ENCODE data around the gene PSD2. TPM values are rescaled to one million over a fixed set of nuclear protein-coding genes. Genes with fewer than 3 reads are reported as not detected.

PSD2 gene
- total RNA-seq, 1 experiment from 2014 or later, result 0.05 TPM

DNA sequence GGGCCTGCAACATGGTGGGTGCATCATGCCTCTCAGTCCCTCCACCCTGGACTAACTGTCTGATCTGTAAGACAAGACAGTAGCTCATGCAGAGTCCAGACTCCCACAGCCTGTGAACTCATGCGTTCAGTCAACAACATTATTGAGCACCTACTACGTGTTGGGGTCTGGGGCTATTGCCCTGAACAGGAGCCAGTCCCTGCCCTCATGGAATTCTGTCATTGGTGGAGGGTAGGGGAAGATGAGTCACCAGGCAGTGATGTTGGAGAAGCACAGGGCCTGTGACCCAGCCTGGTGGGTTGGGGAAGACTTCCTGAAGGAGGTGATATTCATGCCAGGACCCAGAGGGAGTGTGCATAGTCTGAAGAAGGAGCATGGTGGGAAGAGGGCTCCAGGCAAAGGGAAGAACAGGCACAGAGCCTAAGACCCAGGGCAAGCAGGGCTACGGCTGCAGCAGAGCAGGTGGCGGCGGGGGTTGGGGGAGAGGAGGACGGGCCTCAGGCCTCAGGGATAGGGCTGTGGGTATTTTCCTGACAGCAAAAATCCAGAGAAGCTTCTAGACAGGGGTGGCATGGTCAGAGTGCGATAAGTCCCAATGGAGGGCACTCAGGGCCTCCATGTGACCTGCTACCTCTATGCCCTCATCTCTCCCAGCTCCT, 26.7 kb upstream of the PSD2 start:
- ATAC-seq, result no peak
- H3K27me3 ChIP-seq (ENCODE audit: control insufficient read depth, insufficient read depth, low read length), result no peaks in the 10 kb centered on the region
- no peaks in the 10 kb centered on the region for H3K9me3 ChIP-seq (ENCODE audit: control insufficient read depth, insufficient read depth, low read depth, low read length)
- TF ChIP-seq POLR2AphosphoS5 (IDR thresholded peaks at IDR 0.05; ENCODE audit: low read depth, low read length), result no peak
- intact Hi-C loops (cut with micrococcal nuclease; ENCODE audit: unreplicated experiment), result no loop called here
- no peak overlapping the region for H3K27ac ChIP-seq (ENCODE audit: low read length)
- H3K4me1 ChIP-seq (ENCODE audit: control insufficient read depth, insufficient read depth, low read length), result no peaks in the 10 kb centered on the region; the same call in 1 of the 2 replicates
- POLR2A ChIA-PET, result interaction anchor here (0.6 kb wide), 1 partner anchor 21 kb away, joined by 4 read pairs; no protein-coding TSS in a partner anchor
- no peak for DNase-seq (ENCODE audit: low read depth, low spot score)
- in situ Hi-C loops (cut with HindIII; ENCODE audit: low pct_unique_long_range_greater_than_20kb, low sequenced_read_pairs), result no loop called here
- no peaks in the 10 kb centered on the region for H3K36me3 ChIP-seq (ENCODE audit: control insufficient read depth, insufficient read depth, low read length)
- no TSS peak for BruUV-seq (replicated peaks)
- no peak overlapping the region for H3K4me3 ChIP-seq (ENCODE audit: low read depth in 2 of 2, low read length in 2 of 2)
- CTCF ChIA-PET, result interaction anchor here (0.6 to 1.8 kb wide), 4 partner anchors 8 to 196 kb away, joined by 4 to 10 read pairs (median 6); no protein-coding TSS in a partner anchor

DNA sequence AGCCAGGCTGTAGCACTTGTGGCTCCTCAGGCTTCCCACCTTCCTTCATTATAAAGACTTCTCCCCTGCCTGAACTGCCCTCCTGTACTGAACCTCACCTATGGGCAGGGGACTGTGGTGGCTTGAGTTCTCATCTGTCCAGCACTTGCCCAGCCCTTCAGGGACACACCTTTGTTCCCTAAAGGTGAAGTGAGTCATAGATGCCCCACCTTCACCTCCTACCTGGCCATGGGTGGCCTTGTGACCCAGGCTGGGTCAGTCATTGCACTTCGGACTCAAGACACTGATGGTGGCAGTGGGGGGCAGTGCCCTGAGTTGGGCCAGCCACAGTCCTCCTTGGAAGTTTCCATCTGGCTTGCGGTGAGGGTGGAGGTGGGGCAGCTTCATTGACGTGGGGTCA, 26.1 kb upstream of the PSD2 start:
- Histone ChIP-seq H3K27me3 (ENCODE audit: control insufficient read depth, insufficient read depth, low read length) (no peaks in the 10 kb centered on the region), H3K4me1 (ENCODE audit: control insufficient read depth, insufficient read depth, low read length) (no peaks in the 10 kb centered on the region; the same call in 1 of the 2 replicates), H3K36me3 (ENCODE audit: control insufficient read depth, insufficient read depth, low read length) (no peaks in the 10 kb centered on the region), H3K27ac (ENCODE audit: low read length) (no peak overlapping the region), H3K9me3 (ENCODE audit: control insufficient read depth, insufficient read depth, low read depth, low read length) (no peaks in the 10 kb centered on the region), H3K4me3 (ENCODE audit: low read depth in 2 of 2, low read length in 2 of 2) (no peak overlapping the region)
- POLR2A ChIA-PET, result no interaction called here
- BruUV-seq (replicated peaks), result no TSS peak
- CTCF ChIA-PET, result interaction anchor here (0.9 kb wide), 1 partner anchor 80 kb away, joined by 9 read pairs; no protein-coding TSS in a partner anchor
- in situ Hi-C loops (cut with HindIII; ENCODE audit: low pct_unique_long_range_greater_than_20kb, low sequenced_read_pairs) (no loop called here), intact Hi-C loops (cut with micrococcal nuclease; ENCODE audit: unreplicated experiment) (no loop called here)
- no peak for ATAC-seq
- TF ChIP-seq POLR2AphosphoS5 (IDR thresholded peaks at IDR 0.05; ENCODE audit: low read depth, low read length), result no peak
- DNase-seq (ENCODE audit: low read depth, low spot score), result no peak

DNA sequence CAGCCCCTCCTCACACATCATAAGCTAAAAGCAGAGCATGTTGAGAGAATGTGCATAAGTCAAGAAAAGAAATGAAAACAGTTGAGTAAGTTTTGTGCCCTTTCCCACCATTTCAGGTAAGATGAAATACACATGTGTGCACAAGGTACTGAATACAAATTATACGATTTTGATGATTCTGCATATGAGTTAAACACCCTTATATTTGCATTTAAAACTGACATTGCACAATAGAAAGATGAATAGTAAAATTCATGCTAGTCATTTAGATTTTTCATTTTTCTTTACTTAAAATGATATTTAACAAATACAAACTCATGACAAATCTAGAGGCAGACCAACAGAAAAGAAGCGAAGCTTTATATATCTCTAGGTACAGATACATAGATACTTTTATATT, 24.9 kb upstream of the PSD2 start:
- Histone ChIP-seq H3K36me3 (ENCODE audit: control insufficient read depth, insufficient read depth, low read length) (no peaks in the 10 kb centered on the region), H3K9me3 (ENCODE audit: control insufficient read depth, insufficient read depth, low read depth, low read length) (no peaks in the 10 kb centered on the region), H3K27ac (ENCODE audit: low read length) (no peak overlapping the region), H3K4me3 (ENCODE audit: low read depth in 2 of 2, low read length in 2 of 2) (no peak overlapping the region), H3K27me3 (ENCODE audit: control insufficient read depth, insufficient read depth, low read length) (no peaks in the 10 kb centered on the region), H3K4me1 (ENCODE audit: control insufficient read depth, insufficient read depth, low read length) (no peaks in the 10 kb centered on the region)
- TF ChIP-seq, protein P1, sequence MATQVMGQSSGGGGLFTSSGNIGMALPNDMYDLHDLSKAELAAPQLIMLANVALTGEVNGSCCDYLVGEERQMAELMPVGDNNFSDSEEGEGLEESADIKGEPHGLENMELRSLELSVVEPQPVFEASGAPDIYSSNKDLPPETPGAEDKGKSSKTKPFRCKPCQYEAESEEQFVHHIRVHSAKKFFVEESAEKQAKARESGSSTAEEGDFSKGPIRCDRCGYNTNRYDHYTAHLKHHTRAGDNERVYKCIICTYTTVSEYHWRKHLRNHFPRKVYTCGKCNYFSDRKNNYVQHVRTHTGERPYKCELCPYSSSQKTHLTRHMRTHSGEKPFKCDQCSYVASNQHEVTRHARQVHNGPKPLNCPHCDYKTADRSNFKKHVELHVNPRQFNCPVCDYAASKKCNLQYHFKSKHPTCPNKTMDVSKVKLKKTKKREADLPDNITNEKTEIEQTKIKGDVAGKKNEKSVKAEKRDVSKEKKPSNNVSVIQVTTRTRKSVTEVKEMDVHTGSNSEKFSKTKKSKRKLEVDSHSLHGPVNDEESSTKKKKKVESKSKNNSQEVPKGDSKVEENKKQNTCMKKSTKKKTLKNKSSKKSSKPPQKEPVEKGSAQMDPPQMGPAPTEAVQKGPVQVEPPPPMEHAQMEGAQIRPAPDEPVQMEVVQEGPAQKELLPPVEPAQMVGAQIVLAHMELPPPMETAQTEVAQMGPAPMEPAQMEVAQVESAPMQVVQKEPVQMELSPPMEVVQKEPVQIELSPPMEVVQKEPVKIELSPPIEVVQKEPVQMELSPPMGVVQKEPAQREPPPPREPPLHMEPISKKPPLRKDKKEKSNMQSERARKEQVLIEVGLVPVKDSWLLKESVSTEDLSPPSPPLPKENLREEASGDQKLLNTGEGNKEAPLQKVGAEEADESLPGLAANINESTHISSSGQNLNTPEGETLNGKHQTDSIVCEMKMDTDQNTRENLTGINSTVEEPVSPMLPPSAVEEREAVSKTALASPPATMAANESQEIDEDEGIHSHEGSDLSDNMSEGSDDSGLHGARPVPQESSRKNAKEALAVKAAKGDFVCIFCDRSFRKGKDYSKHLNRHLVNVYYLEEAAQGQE (IDR thresholded peaks at IDR 0.05; ENCODE audit: insufficient read depth in 1 of 2, low read depth in 2 of 2, low read length in 1 of 2), result no peak
- TF ChIP-seq TCF7L2 (IDR thresholded peaks at IDR 0.05; ENCODE audit: low read depth, low read length), result no peak
- no peak for TF ChIP-seq SIN3A (IDR thresholded peaks at IDR 0.05; ENCODE audit: borderline replicate concordance, insufficient read depth, low read depth, low read length)
- no peak for TF ChIP-seq CTCF (IDR thresholded peaks at IDR 0.05)
- no peak for TF ChIP-seq POLR2AphosphoS5 (IDR thresholded peaks at IDR 0.05; ENCODE audit: low read depth, low read length)
- DNase-seq (ENCODE audit: low read depth, low spot score) (no peak), ATAC-seq (no peak)
- intact Hi-C loops (cut with micrococcal nuclease; ENCODE audit: unreplicated experiment), result no loop called here
- BruUV-seq (replicated peaks), result no TSS peak
- ChIA-PET CTCF (no interaction called here), POLR2A (interaction anchor here (0.9 kb wide), 1 partner anchor 104 kb away, joined by 3 read pairs; no protein-coding TSS in a partner anchor)
- in situ Hi-C loops (cut with HindIII; ENCODE audit: low pct_unique_long_range_greater_than_20kb, low sequenced_read_pairs), result no loop called here
